Bronchial epithelial cell (primary cell): ENCODE results near the gene SPATA13. TPM values are rescaled to one million over a fixed set of nuclear protein-coding genes. Genes with fewer than 3 reads are reported as not detected.
A peak's percentile ranks its signal among the peaks of the same experiment; 100 is the strongest.

Source experiments
- DNase-seq: peaks from one replicate; pipeline ENCODE4 v3.0.0-alpha.2; 2010; ENCODE audit warnings: low read depth
- FAIRE-seq: peaks from 2 replicates; lab custom pipeline; 2011; peaks lifted over from hg19 to GRCh38; lab: Jason Lieb, UNC
- H3K27me3 ChIP-seq: 2 replicates; pipeline ENCODE4 v1.5.1; 2011; ENCODE audit warnings: low read length; ENCODE audit not compliant: control insufficient read depth, insufficient read depth
- H3K36me3 ChIP-seq: 2 replicates; pipeline ENCODE4 v1.5.1; 2011; ENCODE audit warnings: low read length; ENCODE audit not compliant: control insufficient read depth, insufficient read depth
- H3K4me3 ChIP-seq: 2 replicates; pipeline ENCODE4 v1.5.1; 2011; ENCODE audit warnings: mild to moderate bottlenecking, low read depth, low read length, control low read depth
- CTCF ChIP-seq: IDR thresholded peaks from 2 replicates; pipeline ENCODE4 v1.5.1; 2011; ENCODE audit warnings: mild to moderate bottlenecking, moderate library complexity, low read length, control low read depth, inconsistent platforms; ENCODE audit not compliant: insufficient read depth, severe bottlenecking
- total RNA-seq: library from RNA; depleted of rRNA; stranded (reverse); fragments of >200 nt; gene quantifications from 2 replicates; pipeline ENCODE4 v1.2.1, GENCODE V29; 2014

The SPATA13 gene
- total RNA-seq, 1 donor from 2014 or later: 2.1 TPM

GRCh38 chr13:24261566-24261965 lies 101.0 kb downstream of the SPATA13 start:
- TF ChIP-seq CTCF: no peak
- H3K4me3 ChIP-seq: no peak overlapping the region
- H3K27me3 ChIP-seq: no peaks in the 10 kb centered on the region
- no peaks in the 10 kb centered on the region for H3K36me3 ChIP-seq
- DNase-seq: no peak
- no peak for FAIRE-seq

DNA sequence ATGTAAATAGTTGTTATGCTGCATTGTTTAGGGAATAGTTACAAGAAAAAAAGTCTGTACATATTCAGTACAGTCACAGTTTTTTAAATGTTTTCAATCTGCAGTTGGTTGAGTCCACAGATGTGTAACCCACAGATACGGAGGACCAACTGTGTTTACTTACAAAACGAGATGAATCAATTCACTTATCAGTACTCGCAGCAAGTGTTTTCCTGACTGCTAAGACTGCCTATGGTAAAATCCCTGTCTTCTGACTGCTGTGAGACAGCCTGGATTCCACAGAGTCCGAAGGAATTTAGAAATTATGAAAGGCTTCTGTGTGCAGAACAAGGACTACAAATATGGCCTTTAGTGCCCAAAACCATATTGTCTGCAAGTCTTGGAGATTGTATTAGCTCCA lies 103.1 kb downstream of the SPATA13 start:
- Histone ChIP-seq H3K4me3 (no peak overlapping the region), H3K27me3 (no peaks in the 10 kb centered on the region), H3K36me3 (no peaks in the 10 kb centered on the region)
- DNase-seq (no peak), FAIRE-seq (no peak)
- no peak for TF ChIP-seq CTCF

DNA sequence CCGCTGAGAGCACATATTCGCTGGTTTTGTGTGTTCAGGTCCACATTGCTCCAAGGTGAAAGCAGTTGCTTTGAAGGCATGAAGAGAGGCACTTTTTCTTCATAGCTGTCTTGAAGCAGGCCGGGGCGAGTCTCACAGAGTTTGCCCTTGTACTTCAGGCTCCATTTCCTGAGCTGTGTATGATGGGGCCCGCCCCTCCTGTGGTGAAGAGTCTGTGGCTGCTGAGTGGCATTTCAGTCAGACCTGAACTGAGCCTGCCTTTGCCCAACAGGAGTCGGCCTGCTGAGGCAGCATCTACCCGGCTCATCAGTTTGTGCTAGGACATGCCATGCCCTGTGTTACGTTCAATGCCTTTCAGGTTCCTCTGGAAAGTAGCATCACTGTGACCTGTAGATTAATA lies 104.5 kb downstream of the SPATA13 start:
- H3K36me3 ChIP-seq: no peaks in the 10 kb centered on the region
- H3K27me3 ChIP-seq: no peaks in the 10 kb centered on the region
- H3K4me3 ChIP-seq: no peak overlapping the region
- no peak for TF ChIP-seq CTCF
- FAIRE-seq (no peak), DNase-seq (peak; percentile 49)

- Histone ChIP-seq H3K4me3 (no peak overlapping the region), H3K27me3 (no peaks in the 10 kb centered on the region), H3K36me3 (no peaks in the 10 kb centered on the region)
- no peak for TF ChIP-seq CTCF
- FAIRE-seq: no peak
- no peak for DNase-seq
These were observed 104.9 kb downstream of the SPATA13 start for GRCh38 chr13:24265453-24265852.

DNA sequence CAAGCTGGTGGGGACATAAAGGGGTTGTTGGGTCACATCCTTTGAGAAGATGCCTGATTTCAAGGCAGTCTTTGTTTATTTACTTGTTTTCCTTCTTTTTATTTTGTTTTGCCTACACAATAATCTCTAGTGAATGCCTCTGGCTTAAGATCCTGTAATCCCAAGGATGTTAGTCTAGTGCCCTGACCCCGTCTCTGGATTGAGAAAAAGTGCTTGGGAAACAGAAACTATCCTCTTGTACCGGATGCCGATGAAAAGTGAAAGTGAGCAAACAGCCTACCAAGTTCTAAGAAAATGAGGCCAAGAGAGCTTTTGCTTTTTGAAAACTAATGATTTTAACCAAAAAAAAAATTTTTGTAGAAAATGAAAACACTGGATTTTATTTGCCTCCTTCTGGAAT lies 106.8 kb downstream of the SPATA13 start:
- DNase-seq: peak; percentile 16
- H3K36me3 ChIP-seq: no peaks in the 10 kb centered on the region
- FAIRE-seq: no peak
- H3K4me3 ChIP-seq: no peak overlapping the region
- TF ChIP-seq CTCF: no peak
- H3K27me3 ChIP-seq: no peaks in the 10 kb centered on the region

DNA sequence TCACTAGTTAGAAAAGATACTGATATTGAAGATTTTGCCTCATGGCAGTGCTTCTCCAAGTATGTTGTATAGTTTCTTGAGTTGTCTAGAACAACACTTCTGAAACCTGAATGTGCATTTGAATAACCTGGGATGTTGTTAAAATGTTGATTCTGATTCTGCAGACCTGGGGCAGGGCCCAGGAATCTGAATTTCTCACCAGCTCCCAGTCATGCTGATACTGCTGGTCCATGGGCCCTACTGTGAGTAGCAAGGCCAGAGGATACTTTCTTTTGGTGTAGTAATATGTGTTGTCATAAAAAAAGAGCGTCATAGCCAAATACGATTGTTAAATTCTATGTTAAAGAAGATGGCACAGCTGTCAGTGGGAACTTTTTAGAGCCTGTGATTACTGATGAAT lies 107.3 kb downstream of the SPATA13 start:
- Histone ChIP-seq H3K36me3 (no peaks in the 10 kb centered on the region), H3K27me3 (no peaks in the 10 kb centered on the region), H3K4me3 (no peak overlapping the region)
- no peak for FAIRE-seq
- DNase-seq: no peak
- TF ChIP-seq CTCF: no peak
